Stimulated activated CD4-positive, alpha-beta T cell treated with anti-CD3 and anti-CD28 coated beads, TNF-alpha, amount 100 ng/mL, for 24 hours (primary cell): ENCODE data around the gene PRDM16.

Source experiments
- DNase-seq, 3 experiments: peaks; one replicate each; pipeline ENCODE4 v3.0.0-alpha.2; 2020; ENCODE audit warnings: low read depth in 3 of 3

The PRDM16 gene

GRCh38 chr1:3444298-3444697, 375.3 kb downstream of the PRDM16 start:
- DNase-seq = no peak

DNA sequence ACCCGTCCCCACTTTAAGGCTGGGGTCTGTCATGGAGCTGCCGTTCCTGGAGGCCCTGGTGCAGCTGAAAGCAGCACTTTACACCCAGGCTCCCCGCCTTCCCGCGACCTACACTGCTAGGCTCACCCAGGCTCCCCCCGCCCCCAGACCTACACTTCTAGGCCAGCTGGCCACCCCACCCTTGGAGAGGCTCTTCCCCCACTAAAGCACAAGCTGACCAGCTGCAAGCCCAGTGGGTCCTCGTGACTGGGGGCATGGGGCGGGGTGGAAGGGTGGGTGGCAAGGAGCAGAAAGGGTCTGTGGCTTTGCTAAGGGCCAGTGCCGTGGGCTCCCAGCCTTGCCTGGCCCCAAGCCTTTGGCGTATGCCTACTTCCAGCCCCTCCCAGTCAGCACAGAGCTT, 375.7 kb downstream of the PRDM16 start:
- DNase-seq = no peak

DNA sequence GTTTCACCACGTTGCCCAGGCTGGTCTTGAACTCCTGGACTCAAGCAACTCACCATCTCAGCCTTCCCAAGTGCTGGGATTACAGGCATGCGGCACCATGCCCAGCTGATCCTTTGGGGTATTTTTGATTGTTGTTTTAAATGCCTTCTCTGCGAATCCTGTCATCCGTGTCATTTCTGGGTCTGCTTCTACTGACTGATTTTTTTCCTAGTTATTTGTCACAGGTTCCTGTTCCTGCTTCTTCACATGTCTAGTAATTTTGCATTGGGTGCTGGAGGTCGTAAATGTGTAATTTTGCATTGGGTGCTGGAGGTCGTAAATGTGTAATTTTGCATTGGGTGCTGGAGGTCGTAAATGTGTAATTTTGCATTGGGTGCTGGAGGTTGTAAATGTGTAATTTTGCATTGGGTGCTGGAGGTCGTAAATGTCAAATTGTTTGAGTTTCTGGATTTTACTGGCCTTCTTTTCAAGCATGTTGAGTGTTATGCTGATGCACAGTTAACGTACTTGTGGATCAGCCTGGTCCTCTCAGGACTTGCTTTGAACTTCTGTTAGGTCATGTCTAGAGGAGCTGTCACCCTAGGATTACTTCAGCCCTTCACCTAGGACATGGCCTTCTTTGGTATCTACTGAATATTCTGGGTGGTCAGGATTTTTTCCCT, 381.3 kb downstream of the PRDM16 start:
- no peak for DNase-seq

- DNase-seq = no peak
Observed at GRCh38 chr1:3450983-3451382, 382.0 kb downstream of the PRDM16 start.

DNA sequence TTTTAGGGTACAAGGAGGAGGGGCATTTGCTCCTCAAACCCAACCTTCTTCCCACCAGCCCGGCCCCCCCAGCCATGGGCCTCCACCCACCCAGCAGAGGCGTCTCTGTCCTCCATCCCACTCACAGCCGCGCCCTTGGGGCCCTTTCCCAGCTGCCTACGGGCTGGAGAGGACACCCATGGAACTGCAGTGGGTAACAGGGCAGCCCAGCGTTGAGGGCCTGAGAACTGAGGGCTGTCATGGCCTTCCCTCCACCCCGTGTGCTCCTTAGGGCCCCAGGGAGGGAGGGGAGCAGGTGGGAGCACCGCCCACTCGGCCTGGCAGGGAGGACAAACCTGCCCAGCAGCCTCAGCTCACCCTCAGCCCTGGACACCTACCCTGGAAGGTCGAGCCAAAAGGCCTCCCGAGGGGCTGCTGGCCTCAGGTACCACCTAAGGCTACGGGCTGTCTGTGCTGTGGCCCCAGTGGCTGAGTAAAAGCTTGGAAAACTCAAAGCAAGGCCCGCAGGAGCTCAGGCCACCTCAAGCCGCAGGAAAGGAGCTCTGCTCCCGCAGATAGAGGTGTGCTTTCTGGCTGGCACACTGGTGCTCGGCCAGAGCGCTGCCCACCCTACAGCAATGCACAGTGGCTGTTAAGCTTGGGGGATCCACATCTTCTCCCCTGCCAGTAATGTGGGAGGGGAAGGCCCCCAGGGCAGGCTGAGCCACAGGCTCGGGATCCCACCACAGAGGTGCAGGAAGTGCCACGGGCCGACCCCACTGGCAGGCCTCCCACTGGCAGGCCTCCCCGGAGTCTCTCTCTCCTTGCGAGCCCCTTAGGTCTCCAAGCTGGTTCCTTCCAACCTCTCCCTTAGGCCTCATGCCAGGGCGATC, 383.2 kb downstream of the PRDM16 start:
- DNase-seq = no peak

GRCh38 chr1:3452866-3453175, 383.8 kb downstream of the PRDM16 start:
- DNase-seq = no peak

GRCh38 chr1:3453203-3453761, 384.3 kb downstream of the PRDM16 start:
- peak; percentile 48 to 71 (median 48) for DNase-seq

GRCh38 chr1:3453891-3454810, 385.1 kb downstream of the PRDM16 start, which contains the start of gene ARHGEF16:
ARHGEF16 (plus strand) TSS chr1:3454665; CDS start chr1:3463085, 8,420 bp downstream.
- peak in 1 of 3 experiments; percentile 29 for DNase-seq

GRCh38 chr1:3454811-3455618, 386.0 kb downstream of the PRDM16 start:
- no peak for DNase-seq

DNA sequence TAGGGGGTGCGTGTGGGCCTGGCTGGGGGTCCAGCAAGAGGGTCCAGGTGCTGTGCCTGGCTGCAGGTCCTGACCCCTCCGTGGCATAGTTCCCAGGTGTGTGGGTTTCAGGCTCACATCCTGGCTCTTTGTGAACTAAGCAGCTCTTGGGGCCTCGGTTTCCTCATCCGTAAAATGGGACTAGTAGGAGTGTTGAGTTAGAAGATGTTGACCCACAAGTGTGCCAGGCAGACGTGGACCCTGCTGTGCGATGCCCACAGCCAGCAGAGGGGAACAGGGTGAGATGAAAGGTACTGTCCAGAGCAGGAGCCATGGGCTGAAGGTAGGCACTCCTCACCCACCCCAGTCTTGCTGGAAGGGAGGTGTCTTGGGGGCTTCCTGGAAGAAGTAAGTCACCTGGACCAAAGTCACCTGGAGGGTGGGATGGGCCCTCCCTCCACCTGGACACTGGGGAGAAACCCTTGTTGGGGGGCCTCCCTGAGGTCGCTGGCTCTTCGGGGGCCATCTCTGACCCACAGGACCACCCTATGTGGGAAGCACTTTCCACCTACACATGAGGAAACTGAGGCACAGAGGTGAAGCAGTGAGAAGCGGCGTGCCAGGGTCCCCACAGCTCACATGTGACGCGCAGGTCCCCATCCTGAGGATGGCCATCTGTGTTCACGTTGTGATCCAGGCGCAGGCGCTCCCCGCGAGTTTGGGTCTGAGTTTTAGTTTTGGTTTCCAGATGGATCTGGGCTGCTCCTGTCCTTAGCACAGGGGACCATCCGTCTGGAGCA, 386.9 kb downstream of the PRDM16 start:
- no peak for DNase-seq

DNA sequence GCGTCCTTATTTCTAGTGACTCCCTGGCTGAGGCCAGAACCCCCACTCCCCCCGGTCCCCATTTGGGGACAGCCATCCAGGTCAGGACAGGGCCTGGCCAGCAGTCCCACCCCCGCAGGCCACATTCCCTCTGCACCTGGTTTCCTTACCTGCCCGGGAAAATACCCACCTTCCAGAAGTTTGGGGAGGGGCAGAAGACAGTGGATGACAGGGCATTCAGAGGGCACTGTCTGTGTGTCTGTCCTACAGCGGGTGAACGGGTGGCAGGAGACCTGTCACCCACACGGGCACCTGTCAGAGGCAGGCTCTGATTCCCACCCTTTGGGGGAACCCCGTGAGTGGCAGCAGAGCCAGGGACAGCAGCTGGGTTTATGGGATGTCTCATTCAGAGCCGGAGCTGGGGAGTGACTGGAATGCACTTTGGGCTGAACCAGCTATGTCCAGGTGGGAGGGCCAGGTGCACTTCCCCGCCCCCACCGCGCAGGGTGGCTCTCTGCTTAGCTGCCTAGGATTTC, 387.5 kb downstream of the PRDM16 start:
- no peak for DNase-seq

GRCh38 chr1:3456964-3457909, 388.2 kb downstream of the PRDM16 start:
- DNase-seq = no peak

DNA sequence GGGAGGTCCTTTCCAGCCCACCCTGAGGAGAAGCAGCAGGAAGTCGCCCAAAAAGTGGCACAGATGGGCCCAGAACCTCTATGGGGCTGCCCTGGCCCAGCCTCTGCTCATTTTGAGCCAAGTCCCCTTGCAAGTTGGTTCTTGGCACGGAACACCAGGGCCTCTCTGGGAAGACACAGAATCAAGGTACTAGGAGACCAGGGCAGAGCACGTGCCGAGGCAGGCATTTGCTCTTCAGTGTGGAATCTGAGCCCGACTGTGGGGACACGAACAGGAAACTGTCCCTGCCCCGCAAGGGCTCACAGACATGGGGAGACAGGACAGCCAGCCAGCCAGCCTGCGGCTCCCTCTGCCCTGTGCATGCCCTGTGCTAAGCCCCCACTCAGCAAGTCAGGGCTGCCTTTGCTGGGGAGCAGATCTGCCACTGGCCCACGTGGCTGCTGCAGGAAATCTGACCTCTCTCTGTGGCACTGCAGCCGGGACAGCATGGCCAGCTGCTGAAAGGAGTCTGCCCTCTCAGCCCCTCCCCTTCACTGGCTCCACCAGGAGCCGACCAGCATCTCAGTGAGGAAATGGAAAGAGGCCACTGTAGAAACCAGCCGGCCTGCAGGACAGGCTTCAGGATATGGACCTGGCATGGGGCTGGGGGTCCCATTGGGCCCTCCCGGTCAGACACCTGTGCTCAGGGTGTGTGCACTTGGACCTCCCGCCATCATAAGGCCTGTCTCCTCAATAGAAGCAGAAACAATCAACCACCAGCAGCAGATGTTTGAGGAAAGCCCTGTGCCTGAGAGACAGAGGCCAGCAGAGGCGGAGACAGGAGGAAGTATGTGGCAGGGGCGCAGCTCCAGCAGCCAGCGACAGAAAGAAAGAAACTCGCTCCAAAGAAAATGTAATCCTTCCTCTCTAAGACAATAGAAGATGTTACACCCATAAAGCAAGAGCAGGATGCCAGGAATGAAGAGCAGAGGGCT, 389.2 kb downstream of the PRDM16 start:
- no peak for DNase-seq

DNA sequence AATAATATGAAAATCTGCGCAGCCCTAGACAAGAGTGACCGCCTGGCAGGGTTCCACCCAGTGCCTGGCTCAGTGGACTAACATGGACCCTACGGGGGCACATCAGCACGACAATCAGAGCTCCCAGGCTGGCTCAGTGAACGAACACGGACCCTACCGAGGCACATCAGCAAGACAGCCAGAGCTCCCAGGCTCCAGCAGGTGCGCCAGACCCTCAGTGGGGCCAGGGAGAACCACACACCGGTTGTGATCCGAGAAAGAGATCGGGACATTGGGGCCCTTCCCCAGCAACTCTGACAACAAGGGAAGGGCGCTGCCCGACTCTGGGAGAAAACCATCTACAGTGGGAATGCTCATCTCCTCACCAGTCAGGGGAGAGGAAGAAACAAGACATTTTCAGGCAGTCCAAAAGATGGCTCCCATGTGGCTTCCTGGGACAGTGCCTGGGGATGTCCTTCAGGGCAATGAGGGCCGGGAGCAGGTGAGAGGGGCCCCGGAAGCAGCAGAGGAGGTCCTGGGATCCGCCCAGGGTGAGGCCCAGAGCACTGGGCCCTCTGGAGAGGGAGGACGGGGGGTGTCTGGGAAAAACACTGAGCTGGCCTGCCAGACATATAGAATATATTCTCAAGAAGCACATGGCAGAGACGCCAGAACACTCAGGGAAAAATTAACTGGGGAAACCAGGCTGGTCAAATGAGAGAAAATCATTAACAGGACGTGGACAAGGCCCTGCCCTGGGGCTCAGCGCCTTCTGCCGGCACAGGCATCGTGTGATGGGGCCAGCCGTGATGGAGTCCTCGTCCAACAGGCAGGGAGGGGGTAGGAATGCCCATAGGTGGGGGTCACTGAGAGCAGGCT, 390.3 kb downstream of the PRDM16 start:
- no peak for DNase-seq

DNA sequence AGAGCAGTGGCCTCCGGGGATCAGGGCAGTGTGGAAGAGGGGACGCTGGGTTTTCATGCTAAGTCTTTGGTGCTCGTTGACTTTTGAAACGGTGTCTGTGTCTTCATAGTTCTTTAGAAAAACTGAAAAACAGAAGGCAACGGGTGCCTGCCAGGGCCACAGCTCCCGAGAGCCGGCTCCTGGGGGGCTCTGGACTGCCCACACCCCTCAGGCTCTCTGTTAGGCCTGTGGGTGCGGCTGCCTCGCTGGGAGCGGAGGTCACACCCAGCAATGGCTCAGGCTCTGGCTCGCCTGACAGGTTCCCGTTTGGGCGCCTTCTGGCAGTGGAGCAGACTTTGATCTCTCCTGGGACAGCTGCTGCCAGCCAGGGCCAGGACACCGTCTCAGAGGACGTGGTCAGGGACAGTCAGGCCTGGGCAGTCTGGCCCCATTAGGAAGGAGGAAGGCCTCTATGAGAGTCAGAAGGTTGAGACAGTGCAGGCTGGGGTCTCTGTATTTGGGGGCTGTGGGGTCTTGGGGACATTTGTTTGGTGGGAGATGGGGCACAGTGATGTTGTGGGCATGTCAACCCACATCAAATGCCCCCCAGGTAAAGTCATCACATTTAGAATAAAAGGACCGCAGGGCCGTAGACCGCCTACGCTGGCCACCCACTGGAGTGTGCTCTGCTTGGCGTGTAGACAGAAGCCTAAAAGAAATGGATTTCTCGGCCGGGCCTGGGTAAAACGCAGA, 391.1 kb downstream of the PRDM16 start:
- DNase-seq = no peak

DNA sequence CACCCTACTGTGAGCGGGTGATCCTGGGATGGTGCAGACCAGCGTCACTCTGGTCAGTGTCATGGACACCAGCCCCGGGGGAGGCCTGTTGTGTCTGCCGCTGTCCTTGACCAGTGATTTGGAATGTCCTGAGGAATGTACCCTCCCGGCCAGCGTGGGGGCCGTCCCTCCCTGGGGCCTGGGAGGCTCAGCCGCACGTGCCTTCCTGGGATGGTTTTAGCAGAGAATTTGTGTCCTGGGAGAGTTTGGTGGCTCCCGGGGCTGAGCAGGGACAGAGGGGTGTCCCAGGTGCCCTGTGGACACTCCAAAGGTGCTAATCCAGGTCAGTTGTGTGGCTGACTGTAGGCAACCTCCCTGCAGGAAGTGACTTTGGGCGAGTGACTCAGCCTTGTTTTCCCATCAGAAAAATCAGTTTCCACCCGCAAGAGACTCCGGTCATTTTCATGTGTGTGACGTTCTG, 391.7 kb downstream of the PRDM16 start:
- no peak for DNase-seq
